Epithelial cell of proximal tubule (primary cell): ENCODE measurements around the gene PLCG2. TPM values are rescaled to one million over a fixed set of nuclear protein-coding genes. Genes with fewer than 3 reads are reported as not detected.

ENCODE experiments used
- DNase-seq: peaks from one replicate; pipeline ENCODE4 v3.0.0-alpha.2; 2011; ENCODE audit warnings: low read depth
- H3K4me3 ChIP-seq: 2 replicates; pipeline ENCODE4 v1.5.1; 2011; ENCODE audit warnings: low read depth, mild to moderate bottlenecking, low read length
- CTCF ChIP-seq: conservative IDR thresholded peaks from 2 replicates; pipeline ENCODE4 v1.5.1; 2012; ENCODE audit warnings: low read depth, mild to moderate bottlenecking, low read length
- total RNA-seq: library from RNA; depleted of rRNA; stranded (reverse); fragments of >200 nt; gene quantifications from 2 replicates; pipeline ENCODE4 v1.2.3, GENCODE V29; 2015

PLCG2 gene
- total RNA-seq, 1 donor from 2014 or later, result 0.58 TPM

- DNase-seq, result no peak
- TF ChIP-seq CTCF, result no peak
- H3K4me3 ChIP-seq, result no peak overlapping the region
These were observed 84.7 kb downstream of the PLCG2 start for GRCh38 chr16:81863630-81864352.

DNA sequence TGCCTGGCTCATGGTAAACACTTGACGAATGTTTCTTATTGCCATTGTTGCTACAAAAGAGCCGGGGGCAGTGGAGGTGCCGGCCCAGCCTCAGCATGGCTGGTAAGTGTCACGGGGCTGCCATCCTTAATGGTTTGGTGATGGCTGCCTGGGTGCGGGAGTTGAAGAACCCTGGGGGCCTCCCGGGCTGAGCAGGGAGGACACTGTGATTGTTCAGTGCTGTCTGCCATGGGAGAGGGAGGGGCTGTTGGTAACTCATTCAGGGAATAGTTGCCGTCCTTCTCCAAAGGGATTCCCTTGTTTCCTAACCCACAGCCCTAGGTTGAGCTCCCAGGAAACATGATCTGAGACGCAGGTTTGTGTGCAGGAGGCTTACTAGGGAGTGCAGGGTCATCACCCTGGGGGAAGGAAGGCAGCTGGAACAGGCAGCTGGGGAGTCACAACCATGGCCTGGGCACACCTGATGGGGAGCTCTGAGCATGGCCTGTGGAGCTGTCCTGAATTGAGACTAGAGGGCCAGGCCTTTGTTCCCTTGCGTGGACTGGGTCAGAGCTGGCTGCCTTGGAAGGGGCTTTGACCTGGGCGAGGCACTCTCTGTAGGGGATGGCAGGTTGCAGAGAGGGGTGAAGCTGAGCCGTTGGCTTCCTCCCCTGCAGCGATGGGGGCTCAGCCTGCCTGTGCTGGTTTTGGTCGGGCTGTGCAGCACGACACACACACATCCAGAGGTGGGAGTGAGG, 85.7 kb downstream of the PLCG2 start:
- no peak overlapping the region for H3K4me3 ChIP-seq
- no peak for DNase-seq
- no peak for TF ChIP-seq CTCF

GRCh38 chr16:81866820-81867440, 87.8 kb downstream of the PLCG2 start:
- H3K4me3 ChIP-seq, result no peak overlapping the region
- no peak for TF ChIP-seq CTCF
- no peak for DNase-seq

- no peak for DNase-seq
- no peak for TF ChIP-seq CTCF
- no peak overlapping the region for H3K4me3 ChIP-seq
These were observed 89.1 kb downstream of the PLCG2 start for GRCh38 chr16:81868057-81868748.

- DNase-seq, result no peak
- no peak for TF ChIP-seq CTCF
- H3K4me3 ChIP-seq, result no peak overlapping the region
These were observed 90.2 kb downstream of the PLCG2 start for GRCh38 chr16:81869326-81869725.

DNA sequence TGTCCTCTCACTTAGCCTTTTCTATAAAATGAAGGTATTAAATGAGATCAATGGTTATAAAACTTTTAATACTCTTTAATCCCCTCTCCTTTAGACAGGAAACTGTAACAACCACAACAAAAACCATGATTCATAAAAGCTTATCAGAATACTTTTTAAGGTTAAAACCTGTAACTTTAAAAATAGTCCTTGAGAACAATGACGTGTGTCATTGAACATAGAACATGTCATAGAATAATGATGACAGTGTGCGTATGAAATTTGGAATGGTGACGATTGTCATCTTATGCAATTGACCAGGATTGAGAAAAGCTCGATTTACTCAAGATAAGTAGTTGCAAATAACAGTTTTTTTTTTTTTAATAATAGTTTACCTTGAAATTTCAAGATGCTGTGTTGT, 94.1 kb downstream of the PLCG2 start:
- no peak overlapping the region for H3K4me3 ChIP-seq
- no peak for TF ChIP-seq CTCF

More for the DNA sequence above, 94.1 kb downstream of the PLCG2 start:
- DNase-seq, result no peak
